Measurements from ENCODE around the gene ARID2.

DNA sequence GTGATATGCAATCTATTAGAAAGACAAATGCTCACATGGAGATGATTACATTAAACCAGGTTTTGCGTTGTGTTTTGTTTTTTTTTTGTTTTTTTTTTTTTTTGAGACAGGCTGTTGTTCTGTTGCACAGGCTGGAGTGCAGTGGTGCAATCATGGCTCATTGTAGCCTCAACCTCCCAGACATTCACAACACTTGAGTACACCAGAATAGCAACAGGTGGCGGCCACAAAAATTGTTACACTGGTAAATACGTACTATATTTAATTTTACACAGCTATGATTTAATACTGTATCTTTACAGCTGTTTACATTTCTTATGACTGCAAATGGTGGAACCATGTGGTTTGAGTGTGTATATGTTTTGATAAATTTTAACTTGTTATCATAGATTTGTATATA, 200.9 kb downstream of the ARID2 start:
- TF ChIP-seq, protein P1, sequence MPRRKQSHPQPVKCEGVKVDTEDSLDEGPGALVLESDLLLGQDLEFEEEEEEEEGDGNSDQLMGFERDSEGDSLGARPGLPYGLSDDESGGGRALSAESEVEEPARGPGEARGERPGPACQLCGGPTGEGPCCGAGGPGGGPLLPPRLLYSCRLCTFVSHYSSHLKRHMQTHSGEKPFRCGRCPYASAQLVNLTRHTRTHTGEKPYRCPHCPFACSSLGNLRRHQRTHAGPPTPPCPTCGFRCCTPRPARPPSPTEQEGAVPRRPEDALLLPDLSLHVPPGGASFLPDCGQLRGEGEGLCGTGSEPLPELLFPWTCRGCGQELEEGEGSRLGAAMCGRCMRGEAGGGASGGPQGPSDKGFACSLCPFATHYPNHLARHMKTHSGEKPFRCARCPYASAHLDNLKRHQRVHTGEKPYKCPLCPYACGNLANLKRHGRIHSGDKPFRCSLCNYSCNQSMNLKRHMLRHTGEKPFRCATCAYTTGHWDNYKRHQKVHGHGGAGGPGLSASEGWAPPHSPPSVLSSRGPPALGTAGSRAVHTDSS (tag by site-specific recombination; IDR thresholded peaks at IDR 0.05) = no peak
- TF ChIP-seq, protein P2, sequence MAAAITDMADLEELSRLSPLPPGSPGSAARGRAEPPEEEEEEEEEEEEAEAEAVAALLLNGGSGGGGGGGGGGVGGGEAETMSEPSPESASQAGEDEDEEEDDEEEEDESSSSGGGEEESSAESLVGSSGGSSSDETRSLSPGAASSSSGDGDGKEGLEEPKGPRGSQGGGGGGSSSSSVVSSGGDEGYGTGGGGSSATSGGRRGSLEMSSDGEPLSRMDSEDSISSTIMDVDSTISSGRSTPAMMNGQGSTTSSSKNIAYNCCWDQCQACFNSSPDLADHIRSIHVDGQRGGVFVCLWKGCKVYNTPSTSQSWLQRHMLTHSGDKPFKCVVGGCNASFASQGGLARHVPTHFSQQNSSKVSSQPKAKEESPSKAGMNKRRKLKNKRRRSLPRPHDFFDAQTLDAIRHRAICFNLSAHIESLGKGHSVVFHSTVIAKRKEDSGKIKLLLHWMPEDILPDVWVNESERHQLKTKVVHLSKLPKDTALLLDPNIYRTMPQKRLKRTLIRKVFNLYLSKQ (tag by site-specific recombination; IDR thresholded peaks at IDR 0.05; ENCODE audit: borderline replicate concordance) = no peak
- TF ChIP-seq ZNF184 (tag by site-specific recombination; IDR thresholded peaks at IDR 0.05) (no peak), ZNF140 (tag by site-specific recombination; IDR thresholded peaks at IDR 0.05) (no peak)
- TF ChIP-seq, protein P3, sequence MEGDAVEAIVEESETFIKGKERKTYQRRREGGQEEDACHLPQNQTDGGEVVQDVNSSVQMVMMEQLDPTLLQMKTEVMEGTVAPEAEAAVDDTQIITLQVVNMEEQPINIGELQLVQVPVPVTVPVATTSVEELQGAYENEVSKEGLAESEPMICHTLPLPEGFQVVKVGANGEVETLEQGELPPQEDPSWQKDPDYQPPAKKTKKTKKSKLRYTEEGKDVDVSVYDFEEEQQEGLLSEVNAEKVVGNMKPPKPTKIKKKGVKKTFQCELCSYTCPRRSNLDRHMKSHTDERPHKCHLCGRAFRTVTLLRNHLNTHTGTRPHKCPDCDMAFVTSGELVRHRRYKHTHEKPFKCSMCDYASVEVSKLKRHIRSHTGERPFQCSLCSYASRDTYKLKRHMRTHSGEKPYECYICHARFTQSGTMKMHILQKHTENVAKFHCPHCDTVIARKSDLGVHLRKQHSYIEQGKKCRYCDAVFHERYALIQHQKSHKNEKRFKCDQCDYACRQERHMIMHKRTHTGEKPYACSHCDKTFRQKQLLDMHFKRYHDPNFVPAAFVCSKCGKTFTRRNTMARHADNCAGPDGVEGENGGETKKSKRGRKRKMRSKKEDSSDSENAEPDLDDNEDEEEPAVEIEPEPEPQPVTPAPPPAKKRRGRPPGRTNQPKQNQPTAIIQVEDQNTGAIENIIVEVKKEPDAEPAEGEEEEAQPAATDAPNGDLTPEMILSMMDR (tag by site-specific recombination; IDR thresholded peaks at IDR 0.05) = no peak

Data from HEK293 (cell line).